GM19467 (cell line): Measurements from ENCODE around the gene SIPA1L2.

Source experiments
- ATAC-seq: cut with Tn5 transposase; IDR thresholded peaks from one replicate; pipeline ENCODE4 v1.9.1; 2021; ENCODE audit warnings: mild to moderate bottlenecking, moderate library complexity; ENCODE audit not compliant: unreplicated experiment

Gene SIPA1L2

DNA sequence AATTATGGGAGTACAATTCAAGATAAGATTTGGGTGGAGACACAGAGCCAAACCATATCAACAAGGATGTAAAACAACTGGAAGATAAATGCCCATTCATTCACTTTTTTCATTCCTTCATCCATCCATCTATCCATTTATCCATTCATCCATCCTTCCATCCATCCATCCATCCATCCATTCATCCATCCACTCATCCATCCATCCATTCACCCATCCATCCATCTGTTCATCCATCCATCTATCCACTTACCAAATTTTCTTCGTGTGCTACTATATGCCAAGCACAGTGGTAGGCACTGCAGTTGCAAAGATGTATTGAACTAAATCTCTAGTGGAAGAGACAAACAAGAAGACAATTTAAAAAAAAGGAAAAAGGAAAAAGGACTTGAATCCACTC is 14.3 kb upstream of the SIPA1L2 start:
- ATAC-seq, result no peak

DNA sequence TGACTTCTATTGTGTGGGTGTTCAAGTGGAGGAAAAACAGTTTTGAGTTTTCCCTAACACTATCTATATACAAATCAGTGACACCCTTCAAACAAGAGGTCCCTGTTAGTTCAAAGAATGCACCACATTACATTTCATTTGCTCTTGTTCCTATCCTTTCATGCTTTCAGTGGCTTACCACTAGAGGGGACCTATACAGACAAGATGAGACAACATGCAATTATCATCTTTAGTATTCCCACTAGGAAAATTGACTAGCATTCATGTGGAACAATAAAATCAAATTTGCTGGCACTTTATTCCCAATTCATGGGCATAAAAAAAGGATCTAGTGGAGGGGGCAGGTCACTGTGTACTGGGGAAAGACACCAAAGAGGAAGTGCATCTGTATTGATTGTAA is 13.3 kb upstream of the SIPA1L2 start:
- ATAC-seq, result no peak

DNA sequence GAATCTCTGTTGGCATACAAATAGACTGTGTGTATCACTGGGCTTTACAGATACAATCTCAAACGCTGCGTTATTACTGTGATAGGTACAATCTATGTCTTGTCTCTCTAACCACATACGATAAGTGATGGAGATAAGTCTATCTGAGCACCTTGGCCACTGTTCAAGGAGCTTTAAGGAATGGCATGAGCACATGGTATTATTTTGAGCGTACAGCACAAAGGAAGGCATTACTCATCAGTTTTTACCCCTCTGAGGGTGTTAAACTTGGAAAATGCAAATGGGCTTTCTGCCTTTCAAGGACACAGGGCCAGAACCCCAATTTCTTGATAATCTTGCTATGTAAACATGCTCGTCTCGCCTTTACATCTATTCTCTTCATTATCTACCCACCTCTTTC is 11.6 kb upstream of the SIPA1L2 start:
- no peak for ATAC-seq

DNA sequence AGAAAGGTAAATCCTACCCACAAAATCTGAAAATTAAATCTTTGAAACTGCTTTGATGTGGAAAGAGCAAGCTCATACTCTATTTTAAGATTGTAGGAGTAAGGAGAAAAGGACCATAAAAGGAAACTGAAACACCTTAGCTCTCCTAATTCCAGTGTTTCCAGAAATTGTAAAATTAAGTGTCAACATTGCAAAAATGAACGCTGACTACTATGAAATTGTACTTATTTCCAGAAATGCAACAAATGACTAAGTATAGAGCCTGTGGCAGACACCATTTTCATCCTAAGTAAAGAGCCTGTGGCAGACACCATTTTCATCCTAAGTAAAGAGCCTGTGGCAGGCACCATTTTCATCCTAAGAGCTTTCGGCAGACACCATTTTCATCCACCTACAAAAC is 6.9 kb upstream of the SIPA1L2 start:
- ATAC-seq, result no peak

DNA sequence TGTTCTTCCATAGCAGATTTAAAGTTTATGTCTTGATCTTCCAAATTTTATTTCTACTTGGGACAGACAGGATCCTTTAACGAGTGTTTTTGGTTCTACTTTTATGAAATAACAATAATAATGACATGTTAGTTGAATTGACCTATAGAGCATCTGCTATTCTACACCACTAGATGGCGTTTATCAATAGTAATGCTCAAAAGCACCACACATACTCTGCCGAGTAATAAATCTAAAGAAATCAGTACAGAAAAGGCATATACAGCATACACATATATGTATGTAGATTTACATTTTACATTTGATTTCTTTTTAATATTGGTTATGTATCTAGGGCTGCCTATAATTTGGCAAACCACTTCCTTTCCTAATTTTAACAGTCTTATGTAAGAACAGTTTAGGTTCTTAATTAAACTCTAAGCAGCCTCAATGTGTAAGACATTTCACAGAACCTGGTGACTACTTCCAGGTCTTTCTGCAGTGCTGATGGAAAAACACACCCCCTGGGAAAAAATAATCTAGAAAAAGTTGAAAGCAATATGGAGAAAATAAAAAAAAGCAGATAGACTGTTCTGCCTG is 5.9 kb upstream of the SIPA1L2 start:
- ATAC-seq, result peak; percentile 64

DNA sequence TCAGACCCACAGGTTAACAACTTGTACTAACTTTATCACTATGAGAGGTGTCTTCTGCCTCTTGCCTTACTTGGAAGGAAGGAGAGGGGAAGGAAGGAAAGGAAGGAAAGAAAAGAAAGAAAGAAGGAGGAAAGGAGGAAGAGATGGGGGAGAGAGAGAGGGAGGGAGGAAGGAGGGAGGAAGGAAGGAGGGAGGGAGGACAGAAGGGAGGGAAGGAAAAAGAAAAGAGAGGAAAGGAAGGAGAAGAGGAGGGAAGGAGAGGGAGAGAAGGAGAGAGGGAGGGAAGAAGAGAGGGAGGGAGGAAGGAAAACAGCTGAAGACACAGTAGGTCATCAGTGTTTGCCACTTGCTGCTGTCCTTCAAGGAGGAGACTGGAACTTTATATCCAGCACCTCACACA is 5.3 kb upstream of the SIPA1L2 start:
- ATAC-seq, result no peak

DNA sequence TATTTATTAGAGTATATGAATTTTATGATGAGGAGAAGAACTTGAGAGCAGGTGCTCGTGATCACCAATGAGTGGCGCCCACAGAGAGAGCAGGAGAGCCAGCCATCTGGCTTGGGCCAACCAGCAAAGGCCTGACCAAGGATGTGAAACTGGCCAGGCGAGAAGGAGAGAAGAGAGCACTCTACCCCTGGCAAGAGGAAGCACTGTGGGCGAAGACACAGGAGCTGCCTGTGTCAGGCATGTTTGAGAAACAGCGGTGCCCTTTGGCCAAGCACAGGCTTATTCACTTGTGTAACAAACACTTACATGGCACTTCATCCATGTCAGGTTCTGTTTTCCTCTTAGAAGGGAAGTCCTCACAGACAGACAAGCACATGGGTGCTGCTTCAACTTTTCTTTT is 4.2 kb upstream of the SIPA1L2 start:
- ATAC-seq, result no peak

DNA sequence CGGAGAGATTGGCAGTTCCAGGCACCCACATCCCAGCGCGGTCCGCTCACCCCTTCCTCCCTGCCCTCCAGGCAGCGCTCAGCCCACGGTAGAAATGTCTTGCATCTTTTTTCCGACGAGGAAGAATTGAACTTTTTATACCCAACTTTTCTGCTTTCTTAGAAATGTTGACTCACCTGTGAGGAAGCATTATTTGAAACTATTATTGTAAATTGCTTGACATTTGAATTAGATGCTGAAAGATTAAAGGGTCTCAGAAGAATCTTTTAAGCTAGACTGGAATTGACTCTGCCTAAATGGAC is 912 bp upstream of the SIPA1L2 start:
- no peak for ATAC-seq

DNA sequence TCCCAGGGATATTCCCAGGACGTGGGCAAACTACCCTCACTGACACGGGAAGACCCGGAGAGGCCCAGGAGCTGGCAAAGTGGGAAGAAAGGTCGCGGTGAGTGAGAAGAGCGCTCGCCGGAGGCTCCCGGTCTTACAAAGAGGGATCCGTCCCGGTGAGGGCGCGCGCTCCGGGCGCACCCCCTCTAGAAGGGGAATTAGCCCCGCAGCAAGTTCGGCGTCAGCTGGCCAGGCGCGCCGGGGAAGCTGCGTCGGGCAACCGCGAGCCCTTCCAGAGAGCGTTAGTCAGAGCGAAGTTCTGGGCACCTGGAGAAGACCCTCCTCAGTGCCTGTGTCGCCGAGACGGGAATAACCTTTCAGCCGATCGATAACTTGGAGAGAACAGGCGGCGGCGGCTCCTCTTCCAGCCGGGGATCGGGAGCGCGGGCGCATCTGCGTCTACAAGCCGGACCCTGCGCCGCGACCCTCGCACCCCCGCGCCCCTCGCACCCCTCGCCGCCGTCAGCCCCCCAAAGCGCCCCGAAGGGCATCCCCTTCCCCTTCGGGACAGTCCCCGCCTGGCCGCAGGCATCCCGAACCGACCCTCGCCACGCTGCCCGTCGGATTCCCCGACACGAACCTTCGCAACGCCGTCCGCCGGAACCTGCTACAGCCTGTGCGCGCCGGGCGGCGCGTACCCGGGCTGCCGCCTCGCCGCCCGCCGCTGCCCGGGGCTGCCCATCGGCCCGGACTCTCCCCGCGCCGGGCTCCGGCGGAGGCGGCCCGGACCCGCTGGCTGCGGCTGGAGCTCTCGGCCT is 485 bp downstream of the SIPA1L2 start:
- peak; percentile 42 for ATAC-seq

DNA sequence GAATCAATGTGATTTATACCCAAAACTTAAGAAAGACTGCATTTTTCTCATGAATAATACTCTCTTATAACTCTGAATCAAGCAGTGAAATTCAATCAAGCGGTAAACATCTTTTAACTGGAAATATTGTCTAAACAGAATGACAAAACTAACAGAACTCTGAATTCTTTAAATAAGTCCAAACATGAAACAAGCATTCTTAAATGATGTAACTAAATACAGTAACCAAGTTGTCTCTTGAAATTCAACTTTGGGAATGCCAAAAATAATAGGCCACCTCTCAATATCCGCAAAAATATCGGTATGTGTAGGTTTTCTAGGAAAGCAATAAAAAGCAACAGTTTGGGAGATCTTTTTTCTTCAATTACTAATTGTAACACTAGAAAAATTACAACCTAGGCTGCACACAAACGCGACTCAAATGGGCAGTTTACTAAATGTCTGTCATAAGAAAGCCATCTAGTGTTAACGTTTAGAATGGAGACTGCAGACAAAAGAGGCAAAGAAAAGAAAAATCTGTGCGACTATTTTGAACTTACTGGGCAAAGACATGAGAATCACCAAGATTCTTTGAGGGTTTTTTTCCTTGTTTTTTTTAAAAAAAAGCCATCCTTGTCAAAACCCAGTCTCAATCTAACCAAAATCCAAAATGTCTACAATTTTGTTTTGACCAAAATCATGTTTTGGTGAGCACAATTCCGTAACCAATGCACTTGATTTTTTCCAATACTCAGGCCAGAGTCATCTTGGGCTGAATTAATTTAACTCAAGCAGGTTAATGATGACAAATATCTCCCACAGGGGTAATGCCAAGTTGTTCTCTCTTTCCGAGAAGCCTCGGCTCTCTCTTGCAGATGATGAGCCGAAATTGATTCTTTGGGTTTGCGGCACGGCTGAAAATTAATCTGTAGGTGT is 1.3 kb downstream of the SIPA1L2 start:
- ATAC-seq, result no peak

DNA sequence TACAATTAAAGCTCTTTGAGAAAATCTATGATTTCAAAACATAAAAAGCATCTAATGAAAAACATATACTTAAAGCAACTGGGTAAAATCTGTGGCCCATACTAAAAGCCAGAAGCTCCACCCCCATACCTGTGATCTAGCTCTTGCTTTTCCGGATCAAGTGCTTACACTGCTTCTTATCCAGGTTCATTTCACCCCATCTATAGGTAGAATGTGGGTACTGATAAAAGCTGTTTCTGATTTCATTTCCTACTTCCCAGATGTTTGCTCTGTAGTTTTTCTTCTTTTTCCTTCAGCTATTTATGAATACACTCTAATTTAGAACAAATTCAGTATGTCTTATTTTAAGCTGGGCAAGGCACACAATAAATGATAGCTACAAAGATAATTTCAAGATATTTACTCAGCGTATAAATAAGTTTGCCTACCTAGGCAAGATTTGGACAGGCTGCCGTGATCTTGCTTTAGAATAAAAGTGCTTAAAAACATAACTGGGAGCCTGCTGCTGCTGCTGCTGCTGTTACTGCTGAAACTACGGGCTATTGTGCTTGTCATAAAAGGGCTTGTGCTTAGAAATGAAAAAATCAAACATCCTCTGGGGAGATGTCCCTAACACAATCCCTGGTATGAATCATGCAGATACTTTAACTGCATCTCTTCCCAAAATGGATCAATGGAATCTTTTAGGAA is 2.1 kb downstream of the SIPA1L2 start:
- no peak for ATAC-seq

DNA sequence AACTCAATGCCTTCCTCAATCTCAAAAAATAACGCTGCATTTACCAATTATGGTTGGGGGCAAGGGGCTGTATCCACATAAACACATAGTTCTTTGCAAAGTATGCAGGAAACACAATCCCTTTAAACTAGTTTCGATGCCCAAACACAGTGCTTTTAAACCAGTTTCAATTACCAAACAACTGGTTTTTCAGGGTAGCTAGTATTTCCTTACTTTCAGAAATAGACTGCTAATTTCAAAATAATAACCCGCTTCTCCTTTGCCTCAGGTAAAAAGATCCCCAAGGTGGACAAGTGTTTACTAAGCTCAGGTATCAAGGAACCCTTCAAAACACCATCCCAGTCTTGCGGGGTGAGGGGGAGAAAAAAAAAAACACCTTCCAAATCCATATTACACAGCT is 2.8 kb downstream of the SIPA1L2 start:
- ATAC-seq, result no peak

DNA sequence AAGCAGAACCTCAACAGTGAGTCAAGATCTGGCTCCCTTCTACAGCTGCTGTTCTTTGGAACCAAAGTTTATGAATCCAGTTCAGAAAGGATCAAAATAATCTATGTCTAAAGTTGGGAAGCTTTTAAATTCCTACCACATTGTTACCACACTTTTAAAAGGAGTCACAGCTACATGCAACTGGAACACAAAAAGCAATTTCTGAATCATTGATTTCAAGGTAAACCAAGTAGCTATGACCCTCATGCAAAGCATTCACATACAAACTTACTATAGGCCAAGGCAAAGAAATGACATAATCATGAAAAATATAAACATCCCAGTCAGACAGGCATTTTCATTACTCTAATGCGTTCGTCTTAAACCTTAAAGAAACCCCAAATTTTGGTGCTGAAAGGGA is 3.5 kb downstream of the SIPA1L2 start:
- no peak for ATAC-seq

DNA sequence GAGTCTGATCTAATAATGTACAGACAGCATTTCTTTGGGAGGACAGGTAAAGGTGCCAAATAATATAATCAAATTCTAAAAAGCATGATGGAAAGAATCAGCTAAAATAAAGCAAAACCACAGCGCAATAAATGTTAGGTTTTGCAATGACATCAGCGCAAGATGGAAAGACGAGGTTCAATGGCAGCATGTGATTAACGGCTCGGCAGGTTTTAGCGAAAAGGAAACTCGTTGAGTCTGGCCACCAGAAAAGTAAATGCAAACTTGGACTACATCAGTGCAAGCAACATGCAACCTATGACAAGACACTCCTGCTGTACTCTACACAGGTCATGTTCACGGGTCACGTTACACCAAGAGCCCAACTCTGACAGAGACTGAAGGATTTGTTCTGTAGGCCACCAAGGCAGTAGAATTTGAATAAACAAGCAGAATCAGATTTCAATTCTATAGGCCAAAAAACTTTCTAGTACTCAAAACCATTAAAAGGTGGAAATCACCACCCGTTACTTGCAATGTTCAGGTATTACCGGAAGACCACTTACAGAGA is 4.5 kb downstream of the SIPA1L2 start:
- no peak for ATAC-seq

DNA sequence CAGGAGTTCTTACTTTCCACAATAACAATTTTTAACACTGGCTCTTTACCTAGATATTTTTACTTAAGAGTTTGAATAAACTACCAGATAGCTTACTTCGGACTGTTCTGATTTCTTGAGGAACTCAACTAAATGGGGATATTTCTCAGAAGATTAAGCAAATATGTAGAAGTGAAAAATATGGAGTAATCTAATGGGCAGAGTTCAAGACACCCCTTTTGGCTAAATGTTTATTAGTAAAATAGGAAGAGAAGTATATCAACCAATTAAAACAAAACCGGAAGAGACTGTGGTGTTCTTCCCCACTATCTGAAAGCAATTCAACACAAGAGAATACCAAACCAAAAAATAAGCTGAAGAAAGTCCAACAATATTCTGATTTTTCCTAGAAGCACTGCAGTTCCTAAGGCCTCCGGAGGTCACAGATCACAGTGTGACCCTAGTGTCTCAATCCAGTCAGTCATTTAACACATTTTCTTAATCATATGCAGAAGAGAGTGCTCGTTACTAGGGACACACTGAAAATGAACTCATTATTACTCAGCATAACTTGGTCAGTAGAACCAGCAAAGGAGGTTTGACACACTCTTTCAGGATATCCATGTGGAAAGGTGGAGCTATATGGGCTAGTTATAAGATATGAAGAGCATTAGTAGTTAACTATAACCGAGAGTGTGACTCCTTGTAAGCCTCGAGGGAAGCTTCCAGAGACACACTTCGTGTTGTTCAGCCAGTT is 5.2 kb downstream of the SIPA1L2 start:
- no peak for ATAC-seq

DNA sequence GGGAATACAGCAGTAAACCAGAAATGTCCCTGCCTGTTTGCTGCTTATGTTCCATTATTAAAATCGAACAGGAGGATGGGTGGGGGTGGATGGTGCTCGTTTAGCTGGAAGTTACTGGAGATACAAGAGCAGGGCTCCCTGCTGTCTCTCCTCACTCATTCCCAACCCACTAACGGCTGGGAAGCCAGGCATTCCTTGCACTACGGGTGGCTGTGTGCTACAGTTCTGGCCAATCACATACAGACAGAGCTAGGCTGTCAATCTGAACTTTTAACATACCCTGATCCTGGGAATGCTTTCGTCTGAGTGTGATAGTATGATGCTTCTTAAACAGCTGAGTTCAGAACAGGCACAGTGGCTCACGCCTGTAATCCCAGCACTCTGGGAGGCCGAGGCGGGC is 7.0 kb downstream of the SIPA1L2 start:
- ATAC-seq, result no peak

DNA sequence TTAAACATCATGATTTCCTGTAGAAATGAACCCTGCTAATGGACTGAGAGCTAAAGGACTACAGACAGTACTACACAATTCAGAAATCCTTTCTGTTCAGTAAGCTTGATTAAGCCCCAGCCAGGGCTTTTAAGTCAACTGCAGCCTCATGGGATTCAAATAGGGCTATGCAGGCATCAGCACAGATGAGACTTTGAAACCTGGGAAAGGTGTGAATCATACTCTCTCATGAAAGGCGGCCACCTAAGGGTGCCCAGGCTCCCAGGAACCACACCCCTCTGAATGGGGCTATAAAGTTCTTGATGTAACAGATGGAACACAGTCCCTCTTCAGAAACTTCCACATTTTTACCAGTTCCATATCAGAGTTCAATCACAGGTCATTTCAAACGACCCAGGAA is 7.6 kb downstream of the SIPA1L2 start:
- no peak for ATAC-seq

DNA sequence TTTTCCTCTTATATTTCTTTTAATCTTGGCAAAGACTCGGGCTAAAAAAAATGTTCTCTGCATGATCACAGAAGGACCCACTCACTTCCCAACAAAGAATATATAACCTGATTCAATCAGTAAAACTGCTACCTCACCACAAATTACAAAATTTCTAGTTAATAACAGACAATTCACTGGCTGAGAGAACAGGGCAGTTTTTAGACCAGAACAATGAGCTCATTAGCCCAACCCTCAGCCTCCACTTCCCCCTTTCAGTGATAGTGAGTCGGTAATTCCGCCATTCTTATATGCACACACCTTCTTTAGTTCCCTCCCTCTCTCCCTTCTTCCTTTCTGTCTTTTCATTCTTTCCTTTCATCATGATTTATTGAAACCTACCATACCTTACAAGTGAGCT is 8.9 kb downstream of the SIPA1L2 start:
- ATAC-seq, result no peak

DNA sequence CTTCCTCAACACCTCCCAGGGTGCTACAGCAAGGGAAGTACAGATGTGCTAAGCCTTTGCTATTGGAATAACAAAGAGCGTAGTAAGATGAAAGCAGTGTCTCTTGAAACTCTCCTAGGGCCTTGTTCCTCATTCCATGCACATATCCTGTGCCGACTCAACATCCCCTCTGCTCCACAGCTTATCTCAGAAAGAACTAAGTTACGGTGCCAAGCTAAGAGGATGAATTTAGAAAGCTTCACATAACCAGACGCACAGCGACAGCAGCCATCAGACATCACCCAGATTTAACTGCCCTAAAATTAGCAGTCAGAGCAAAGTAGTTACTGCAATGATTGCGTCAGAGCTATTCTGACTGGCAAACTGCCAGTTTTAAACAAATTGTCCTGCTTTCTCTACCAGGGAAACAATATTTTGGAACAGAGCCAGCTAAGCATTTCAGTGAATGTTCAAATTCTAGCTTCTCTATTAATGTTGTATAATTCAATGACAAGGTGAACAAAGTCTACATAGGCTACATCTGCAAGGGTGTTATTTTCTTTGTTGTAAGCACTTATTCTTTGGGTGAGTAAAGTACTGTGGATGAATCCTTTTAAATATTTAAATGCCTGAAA is 9.5 kb downstream of the SIPA1L2 start:
- ATAC-seq, result no peak

DNA sequence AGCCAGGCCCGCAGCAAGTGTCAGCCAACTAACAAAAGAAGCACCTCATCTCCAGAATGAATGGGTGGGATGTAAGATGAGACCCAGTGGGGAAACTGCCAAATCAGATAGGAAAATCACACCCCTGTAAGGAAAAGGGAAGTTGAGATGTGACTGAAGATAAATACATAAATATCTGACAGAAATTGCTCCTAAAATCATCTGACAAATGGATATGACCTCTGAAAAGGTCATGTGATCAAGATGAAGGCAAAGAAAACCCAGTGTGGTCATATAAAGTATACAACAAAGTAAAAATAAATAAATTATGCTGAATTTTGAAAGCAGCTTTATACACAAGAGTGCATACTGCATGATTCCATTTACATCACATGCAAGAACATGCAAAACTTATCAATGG is 12.7 kb downstream of the SIPA1L2 start:
- no peak for ATAC-seq
